DMS79 (cell line): ENCODE data around the gene LCN10.
"Not testable (repeated sequence)": the region's sequence is repeated elsewhere in the genome, so short reads cannot be mapped to it uniquely, and the experiment has no call there.

Source experiments
- DNase-seq: peaks from one replicate; lab custom pipeline; 2025; lab: John Stamatoyannopoulos, UW

LCN10 gene

DNA sequence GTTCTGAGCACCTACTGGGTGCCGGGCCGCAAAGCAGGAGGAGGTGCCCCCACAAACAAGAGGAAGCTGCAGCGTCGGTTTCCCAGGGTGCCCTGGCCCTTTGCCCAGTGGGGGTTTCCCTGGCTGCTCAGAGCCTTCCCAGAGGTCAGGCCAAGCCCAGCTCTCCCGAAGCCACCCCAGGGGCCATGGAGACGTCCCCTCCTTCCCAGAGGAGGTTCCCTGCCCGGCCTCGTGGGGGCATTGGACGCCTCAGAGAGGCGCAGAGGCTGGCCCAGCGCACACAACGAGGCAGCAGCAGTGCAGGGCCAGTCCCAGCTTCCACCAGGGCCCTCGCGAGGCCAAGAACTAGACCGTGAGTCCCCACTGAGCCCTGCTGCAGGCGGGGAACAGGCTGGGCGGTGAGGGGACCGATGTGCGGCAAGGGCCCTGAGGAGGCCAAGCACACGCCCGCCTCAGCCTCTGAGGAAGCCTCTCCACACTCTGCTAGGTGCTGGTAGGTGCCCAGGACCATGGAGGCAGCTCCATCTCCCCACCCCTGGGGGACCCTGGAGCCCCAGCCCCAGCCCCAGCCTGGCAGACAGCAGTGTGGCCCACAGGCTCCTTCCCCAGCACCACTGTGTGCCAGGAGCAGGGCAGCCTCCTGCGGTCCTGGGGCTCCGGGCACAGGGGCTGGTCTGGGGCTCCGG lies 23.4 kb downstream of the LCN10 start:
- no peak for DNase-seq

DNA sequence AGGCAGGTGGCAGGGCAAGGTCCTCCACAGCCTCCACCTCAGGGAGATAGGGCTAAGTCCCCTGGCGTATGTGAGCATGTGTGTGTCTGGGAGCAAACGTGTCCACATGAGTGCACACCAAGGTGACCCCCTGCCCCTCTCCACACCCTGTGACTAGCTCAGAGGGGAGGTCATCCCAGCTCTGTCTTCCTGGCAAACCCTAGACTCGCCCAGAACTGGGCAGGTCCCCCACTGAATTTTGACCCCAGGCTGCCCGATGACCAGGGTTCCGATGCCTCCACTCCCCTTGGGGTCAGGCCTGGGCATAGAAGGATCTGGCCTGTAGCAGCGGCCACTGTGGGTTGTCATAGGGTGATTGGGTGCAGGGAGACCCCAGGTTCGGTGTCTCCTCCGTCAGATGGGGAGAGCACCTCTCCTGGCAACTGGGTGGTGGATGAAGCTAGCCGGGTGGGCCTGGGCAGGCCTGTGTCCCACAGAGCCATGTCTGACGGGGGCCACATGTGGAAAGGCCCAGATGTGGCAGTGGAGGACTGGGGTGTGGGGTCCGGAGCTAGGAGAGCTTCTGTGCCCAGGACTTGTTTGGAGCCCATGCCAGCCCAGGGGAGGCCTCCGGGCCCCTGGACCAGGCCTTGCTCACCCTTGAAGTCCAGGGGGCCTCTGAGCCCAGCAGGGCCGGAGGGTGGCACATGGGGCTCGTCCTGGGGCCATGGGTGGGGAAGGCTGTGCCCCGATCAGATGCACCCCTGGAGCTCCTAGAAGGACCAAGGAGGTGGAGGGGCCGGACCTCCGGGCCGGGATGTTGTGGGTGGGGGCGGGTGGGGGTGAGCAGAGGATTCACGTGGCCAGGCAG lies 24.2 kb downstream of the LCN10 start:
- no peak for DNase-seq

DNA sequence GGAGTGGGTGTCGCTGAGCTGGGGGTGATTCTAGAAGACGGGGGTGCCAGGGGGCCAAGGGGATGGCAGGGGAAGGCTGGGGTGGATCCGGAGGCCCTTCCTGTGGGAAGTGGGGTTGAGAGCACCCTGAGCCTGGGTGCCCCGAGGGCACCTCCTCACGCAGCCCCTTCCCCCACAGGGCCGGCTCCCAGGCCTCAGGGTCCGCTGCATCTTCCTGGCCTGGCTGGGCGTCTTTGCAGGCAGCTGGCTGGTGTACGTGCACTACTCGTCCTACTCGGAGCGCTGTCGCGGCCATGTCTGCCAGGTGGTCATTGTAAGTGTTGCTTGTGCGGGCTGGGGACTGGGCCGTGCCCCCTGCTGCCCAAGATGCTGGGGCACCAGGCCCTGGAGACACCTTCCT lies 25.3 kb downstream of the LCN10 start:
- no peak for DNase-seq

DNA sequence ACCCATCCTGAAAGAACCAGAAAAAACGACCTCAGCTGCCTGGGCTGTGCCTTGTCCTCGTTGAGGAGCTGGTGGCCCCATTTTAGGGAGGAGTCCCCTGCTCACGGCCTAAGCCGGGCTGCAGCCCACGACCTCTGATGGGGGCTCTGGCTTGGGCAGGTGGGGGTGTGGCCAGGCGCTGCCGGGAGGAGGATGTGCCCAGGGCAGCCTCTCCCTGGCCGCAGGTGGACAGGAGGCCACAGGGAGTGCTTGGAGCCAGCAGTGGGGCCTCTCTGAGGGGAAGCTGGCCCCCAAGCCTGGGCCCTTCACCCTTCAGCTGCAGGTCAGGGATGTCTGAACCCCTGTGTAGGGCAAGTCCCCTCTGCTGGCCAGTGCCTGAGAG lies 27.9 kb downstream of the LCN10 start:
- DNase-seq = no peak

DNA sequence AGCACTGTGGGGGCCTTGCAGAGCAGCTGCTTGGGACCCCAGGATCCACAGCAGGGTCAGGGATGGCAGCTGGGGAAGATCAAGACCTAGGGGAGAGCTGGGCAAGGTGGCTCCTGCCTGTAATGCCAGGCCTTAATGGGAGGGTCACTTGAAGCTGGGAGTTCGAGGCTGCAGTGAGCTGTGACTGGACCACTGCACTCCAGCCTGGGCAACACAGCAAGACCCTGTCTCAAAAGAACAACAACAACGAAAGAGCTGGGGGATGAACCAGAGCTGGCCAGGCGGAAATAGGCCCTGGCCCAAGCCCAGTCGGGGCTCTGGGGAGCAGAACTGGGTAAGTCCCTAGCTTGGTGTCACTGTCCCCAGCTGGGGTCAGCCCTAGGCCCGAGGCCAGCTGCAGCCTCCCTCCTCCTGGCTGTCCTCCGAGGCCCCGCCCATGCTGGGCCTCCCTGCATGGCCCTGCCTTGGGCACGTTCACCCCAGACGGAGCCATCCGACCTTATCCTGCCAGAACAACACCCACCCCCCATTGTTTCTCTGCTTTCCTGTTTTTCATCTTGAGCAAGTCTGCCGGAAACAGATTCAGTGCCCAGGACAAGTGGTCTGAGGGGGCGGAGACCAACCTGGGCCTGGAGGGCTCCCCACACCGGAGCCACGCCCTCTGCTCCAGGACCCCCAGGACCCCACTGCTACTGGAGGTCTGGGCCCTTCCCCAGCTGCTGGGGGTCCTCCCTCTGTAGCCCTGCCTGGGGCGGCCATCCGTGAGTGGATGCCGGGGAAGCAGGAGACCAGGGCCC lies 28.4 kb downstream of the LCN10 start:
- DNase-seq = no peak

DNA sequence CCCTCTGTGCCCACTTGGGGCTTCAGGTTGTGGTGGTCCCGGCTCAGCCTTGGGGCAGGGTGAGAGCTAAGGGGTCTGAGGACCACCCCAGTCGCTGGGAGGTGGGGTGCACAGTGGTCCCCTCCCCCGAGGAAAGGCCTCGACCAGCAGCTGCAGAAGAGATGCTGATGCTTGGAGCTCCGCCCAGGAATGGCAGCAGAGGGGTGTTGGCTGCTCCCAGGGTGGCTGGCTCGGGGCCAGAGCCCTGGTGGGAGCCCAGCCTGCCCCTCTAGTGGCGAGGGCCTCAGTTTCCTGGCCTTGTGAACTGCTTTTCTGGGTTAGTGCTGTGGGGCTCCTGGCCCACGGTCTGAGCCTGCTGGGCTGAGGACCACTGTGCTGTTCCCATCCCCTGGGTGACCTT lies 29.2 kb downstream of the LCN10 start:
- no peak for DNase-seq

DNA sequence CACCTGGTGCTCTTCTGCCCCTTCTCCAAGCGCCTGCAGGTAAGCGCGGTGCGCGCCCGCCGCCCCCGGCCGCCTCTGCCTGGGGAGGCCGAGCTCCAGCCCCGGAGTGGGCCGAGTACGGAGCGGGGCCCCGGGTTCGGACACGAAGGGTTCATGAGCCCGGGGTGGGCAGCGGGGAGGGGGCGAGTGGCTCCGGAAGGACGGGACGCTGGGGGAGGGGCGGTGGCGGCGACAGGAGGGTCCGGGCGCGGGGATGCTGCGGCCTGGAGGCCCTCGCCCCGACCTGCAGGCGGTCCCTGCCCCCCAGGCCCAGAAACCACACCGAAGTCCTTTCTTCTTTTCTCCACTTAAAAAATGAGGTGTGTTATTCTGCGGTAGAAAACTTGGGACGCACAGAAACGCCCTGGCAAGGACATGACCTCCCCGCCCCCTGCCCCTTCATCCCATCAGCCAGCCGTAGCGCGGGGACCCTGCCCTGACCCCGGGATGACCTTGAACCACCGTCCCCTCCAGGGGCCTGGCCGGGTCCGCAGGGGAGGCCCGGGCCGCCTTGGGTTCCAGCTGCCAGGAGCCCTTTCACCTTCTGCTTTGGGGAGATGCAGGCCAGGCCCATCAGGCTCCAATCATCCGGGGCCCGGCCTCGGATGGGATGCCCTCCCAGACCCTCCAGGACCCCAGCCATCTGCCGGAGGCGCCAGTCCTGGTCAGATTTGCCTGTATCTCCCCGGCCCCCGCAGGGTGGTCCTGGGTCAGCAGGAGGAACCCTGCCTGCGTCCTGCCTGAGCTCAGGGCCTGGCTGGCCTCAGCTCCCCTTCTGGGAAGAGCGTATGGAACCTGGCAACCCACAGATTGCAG lies 29.8 kb downstream of the LCN10 start:
- DNase-seq = no peak

DNA sequence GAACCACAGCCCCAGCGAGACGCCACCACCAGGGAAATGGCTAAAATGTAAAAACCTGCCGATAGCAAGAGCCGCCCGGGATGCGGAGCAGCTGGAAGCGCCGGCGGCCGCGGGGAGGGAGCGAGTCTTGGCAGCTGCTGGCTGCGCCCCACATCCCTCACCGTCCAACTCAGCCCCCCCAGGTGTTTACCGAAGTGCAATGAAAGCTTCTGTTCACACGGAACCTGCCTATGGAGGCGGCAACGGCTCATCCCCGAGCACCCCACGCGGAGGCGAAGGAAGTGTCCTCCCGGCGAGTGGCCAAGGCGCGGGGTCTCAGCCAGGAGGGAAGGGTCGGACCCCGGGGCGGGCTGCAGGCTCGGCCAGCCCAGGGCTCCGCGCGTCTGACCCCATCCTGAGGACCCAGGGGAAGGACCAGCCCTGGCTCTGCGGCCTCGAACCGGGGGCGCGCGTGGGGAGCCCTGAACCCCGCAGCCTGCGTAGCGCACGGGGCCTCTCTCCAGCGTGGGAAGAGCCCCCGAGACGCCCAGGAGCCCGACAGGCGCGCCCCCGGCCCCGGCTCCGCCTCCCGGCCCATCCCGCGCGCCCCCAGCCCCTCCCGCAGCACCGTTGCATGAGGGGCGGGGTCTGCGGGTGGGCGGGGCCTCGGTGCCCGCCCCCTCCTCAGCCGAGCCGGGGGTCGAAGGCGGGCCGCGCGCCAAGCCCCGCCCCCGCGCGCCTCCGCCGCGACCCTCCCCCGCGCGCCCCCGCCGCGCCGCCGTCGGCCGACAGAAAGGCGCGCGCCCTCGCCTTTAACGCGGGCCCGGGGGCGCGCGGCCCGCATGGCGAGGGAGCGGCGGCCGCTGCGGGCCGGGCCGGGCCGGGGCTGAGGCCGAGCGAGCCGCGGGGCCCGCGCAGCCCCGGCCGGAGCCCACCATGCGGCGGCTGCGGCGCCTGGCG lies 30.7 kb downstream of the LCN10 start, which contains the start of gene DIPK1B:
TSS of gene DIPK1B (plus strand) at position 822 of the 939 bp plus-strand sequence. CDS start at position 916, 94 bp downstream.
- DNase-seq = no peak

DNA sequence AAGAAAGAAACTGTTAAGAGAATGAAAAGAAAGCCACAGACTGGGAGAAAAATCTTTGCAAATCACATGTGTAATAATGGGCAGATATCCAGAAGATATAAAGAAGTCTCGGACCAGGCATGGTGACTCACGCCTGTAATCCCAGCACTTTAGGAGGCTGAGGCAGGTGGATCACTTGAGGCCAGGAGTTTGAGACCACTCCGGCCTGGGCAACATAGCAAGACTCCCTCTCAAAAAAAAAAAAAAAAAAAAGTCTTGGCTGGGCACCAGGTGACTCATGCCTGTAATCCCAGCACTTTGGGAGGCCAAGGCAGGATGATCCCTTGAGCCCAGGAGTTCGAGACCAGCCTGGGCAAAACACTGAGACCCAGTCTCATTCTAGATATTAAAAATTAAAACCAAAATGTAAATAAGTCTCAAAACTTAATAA lies 31.5 kb downstream of the LCN10 start:
- DNase-seq = not testable (repeated sequence)

DNA sequence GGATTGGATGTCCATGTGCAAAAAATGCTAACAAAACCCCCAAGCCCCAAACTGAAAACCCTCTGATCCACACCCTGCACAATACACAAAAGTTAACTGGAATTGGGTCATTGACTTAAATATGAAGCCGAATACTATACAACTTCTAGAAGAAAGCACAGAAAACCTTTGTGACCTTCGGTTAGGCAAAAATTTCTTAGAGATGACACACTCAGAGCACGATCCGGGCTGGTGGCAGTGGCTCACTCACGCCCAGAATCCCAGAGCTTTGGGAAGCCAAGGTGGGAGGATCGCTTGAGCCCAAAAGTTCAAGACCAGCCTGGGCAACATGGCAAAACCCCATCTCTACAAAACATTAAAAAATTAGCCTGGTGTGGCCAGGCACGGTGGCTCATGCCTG lies 32.2 kb downstream of the LCN10 start:
- no peak for DNase-seq

DNA sequence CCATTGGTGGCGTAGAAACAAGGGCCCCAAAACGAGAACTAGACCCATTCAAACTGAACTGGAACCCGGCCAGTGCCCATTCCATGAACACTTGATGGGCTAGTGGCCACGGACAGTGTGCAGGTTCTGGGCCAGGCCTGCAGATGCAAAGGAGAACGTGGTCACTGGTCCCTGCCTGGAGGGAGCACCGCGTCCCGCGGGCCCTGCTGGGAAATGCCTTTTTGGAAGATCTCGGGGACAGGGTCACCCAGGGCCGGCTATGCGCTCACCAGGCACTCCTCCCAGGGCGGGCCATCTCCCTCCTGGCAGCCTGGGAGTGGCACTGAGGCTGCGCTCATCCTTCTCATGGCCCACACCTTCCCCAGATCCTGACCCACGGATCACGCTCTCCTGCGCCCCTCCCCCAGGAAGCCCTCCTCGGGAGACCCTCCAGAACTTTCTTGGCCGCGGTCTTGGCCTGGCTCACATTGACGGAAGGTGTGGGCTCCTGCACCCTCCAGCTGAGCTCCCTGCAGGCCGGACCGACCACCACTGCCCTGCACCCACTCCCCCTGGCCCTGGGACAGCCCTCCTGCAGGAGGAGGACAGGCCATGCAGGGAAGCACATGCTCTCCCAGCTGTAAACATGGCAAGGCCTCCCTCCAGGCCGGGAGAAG lies 33.2 kb downstream of the LCN10 start:
- DNase-seq = no peak

DNA sequence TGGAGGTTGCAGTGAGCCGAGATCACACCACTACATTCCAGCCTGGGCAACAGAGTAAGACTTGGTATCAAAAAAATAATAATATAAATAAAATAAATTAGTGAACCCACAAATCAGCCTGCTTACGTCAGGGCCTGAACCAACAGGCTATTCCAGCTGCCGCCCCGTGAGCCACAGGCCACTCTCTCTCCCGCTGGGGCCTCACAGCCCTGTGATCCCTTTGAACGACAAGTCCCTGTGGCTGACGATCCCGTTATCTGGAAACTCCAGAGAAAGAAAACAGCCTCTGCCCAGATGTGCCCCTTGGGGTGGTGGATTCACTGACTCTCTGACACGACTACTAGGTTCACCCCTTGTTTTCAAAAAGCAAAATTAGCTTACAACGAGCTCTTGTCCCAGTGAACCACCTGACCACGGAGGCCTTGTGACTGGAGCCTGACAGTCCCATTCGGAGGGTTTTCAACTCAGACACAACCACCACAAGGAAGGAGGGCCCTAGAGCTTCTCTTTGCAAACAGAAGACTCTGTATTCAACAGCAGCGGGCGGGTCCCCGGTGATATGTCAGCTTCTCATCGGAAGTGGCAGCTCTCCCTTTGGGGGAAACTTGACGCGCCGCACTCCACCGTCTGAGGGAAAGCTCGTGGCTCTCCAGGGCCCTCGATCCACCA lies 34.8 kb downstream of the LCN10 start:
- DNase-seq = no peak

DNA sequence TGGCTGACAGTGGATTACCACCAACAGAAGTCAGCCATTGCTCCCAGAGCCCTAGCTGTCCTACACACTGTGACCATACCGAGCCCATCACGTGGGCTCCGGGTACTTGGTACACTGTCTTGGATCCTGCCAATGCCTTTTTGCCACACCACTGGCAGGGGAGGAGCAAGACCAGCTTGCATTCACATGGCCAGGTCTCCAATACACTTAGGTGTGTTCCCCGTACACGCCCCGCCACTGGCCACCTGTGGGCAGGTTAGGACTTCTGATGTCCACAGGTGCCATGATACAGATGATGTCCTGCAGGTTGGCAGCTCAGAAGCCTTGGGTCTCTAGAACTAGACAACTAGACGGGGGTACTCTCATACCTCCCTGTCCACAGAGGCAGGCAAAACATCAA lies 35.7 kb downstream of the LCN10 start:
- no peak for DNase-seq

DNA sequence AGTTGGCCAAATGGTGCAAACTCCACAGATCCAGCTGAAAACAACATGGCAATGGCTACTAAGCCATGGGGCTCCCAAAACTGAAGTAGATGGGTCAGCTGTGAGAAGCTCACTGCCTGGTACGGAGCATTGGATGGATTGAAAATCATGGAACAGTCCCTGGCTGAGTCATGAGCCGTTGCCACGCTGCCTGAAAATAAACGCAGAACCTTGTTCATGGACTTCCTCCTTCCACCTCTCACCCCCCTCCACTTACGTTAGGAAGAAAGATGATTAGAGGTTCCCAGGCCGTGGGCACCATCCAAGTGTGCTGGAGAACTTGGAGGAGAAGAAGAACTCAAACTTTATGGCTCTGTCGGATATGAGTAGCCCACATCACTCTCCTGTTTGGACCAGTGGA lies 37.2 kb downstream of the LCN10 start:
- DNase-seq = no peak

DNA sequence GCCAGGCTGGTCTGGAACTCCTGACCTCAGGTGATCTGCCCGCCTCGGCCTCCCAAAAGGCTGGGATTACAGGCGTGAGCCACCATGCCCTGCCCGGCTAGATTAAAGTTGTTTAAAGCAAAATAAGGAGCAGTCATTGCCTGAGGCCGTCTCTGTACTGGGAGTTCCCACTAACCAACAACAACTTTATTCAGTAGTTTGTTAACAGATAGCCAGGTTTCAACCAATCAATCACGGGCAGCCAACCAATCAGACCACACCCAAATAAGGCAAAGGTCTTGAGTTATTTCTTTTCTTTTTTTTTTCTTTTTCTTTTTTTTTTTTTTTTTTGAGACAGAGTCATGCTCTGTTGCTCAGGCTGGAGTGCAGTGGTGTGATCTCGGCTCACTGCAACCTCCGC lies 38.0 kb downstream of the LCN10 start:
- DNase-seq = not testable (repeated sequence)

DNA sequence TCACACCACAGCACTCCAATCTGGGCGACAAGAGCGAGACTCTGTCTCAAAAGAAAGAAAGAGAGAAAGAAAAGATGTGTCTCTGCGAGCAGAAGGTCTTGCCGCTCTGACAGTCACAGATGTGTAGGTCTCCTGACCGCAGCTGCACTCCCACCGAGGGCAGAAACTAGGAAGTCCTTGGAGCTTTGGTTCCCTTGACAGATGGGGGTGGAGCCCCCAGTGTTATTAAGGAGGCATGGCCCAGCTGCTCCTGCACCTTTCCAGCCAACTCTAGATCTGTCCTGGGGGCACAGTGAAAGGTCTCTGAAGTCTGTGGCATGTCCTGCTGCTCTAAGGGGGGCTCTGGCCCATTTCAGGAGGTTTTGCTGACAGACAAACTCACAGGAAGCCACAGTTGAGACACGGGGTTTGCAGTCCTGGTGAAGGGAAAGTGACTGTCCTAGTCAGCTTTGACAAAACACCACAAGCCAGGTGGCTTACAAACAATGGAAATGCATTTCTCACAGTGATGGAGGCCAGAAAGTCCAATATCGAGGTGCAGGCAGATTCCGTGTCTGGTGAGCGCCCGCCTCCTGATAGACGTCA lies 39.4 kb downstream of the LCN10 start:
- no peak for DNase-seq

DNA sequence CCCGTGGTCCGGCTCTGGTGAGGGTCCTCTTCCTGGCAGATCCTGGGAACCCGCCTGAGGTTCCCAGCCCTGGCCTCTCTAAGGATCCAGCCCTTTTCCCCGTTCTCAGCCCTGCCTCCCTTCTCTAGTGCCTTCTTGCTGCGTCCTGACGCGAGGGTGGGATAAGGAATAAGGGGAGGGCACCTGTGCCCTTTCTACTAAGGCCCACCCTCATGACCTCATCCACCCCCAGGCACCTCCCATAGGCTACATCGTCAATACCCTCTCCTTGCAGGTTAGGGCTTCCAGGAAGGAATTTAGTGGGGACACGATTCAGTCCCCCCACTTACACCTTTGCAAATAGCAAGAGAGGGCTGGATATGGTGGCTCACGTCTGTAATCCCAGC lies 41.1 kb downstream of the LCN10 start:
- no peak for DNase-seq

DNA sequence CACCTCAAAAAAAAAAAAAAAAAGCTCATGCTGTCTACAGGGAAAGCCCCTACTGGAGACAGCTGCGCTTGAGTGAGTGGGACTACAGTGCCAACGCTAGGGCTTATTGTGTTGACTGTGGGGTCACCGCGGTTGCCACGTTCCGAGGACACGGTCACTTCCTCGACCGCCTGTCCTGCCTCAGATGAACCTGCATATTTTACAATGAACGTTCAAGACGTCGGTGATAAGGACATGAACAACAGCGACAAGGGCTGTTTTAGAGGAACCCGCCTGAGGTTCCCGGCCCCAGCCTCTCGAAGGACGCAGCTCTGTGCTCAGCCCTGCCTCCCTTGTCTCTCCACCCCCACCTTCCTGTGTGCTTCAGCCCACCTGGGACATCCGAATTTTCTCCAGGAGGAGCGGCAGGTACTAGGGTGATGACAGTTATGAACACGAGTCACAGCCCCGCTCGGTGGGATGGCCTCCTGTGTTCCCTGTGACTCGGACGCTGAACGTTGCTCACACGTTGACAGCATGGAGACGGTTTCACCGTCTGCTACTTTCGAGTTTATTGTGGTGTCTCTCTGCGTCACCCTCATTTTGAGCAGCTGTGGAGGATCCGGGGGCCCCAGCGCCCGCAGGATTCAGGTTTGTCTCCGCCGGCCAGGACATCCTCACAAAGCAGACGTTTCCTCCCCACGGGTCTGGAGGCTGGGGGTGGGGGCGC lies 41.6 kb downstream of the LCN10 start:
- DNase-seq = no peak
